ENCODE measurements around the gene SLC8A1. TPM values are rescaled to one million over a fixed set of nuclear protein-coding genes. Genes with fewer than 3 reads are reported as not detected.

SLC8A1 gene
- total RNA-seq, 1 donor from 2014 or later, result 5.7 TPM

- H3K27me3 Mint-ChIP-seq, result no peaks in the 10 kb centered on the region
- DNase-seq (ENCODE audit: low spot score, unreplicated experiment), result no peak
Observed at GRCh38 chr2:40428439-40428838, 23.5 kb downstream of the SLC8A1 start.

GRCh38 chr2:40421631-40422297 is 30.1 kb downstream of the SLC8A1 start:
- TF ChIP-seq CTCF (IDR thresholded peaks at IDR 0.05; ENCODE audit: unreplicated experiment), result no peak
- Mint-ChIP-seq H3K27me3 (no peaks in the 10 kb centered on the region), H3K4me1 (ENCODE audit: low read depth) (no peaks in the 10 kb centered on the region), H3K9me3 (ENCODE audit: low read depth) (no peaks in the 10 kb centered on the region), H3K36me3 (ENCODE audit: insufficient read depth) (no peaks in the 10 kb centered on the region), H3K4me3 (ENCODE audit: low read depth) (no peak overlapping the region), H3K27ac (no peak overlapping the region)
- DNase-seq (ENCODE audit: low spot score, unreplicated experiment), result no peak

More at GRCh38 chr2:40428439-40428838, 23.5 kb downstream of the SLC8A1 start:
- Mint-ChIP-seq H3K4me3 (ENCODE audit: low read depth) (no peak overlapping the region), H3K9me3 (ENCODE audit: low read depth) (no peaks in the 10 kb centered on the region), H3K4me1 (ENCODE audit: low read depth) (no peaks in the 10 kb centered on the region), H3K36me3 (ENCODE audit: insufficient read depth) (no peaks in the 10 kb centered on the region), H3K27ac (no peak overlapping the region)
- TF ChIP-seq CTCF (IDR thresholded peaks at IDR 0.05; ENCODE audit: unreplicated experiment), result no peak

GRCh38 chr2:40420478-40420877 is 31.4 kb downstream of the SLC8A1 start:
- no peaks in the 10 kb centered on the region for H3K9me3 Mint-ChIP-seq (ENCODE audit: low read depth)
- no peaks in the 10 kb centered on the region for H3K4me1 Mint-ChIP-seq (ENCODE audit: low read depth)
- H3K27ac Mint-ChIP-seq, result no peak overlapping the region
- TF ChIP-seq CTCF (IDR thresholded peaks at IDR 0.05; ENCODE audit: unreplicated experiment), result no peak
- no peaks in the 10 kb centered on the region for H3K27me3 Mint-ChIP-seq
- no peak overlapping the region for H3K4me3 Mint-ChIP-seq (ENCODE audit: low read depth)
- DNase-seq (ENCODE audit: low spot score, unreplicated experiment), result no peak
- H3K36me3 Mint-ChIP-seq (ENCODE audit: insufficient read depth), result no peaks in the 10 kb centered on the region

- no peak for TF ChIP-seq CTCF (IDR thresholded peaks at IDR 0.05; ENCODE audit: unreplicated experiment)
- no peaks in the 10 kb centered on the region for H3K9me3 Mint-ChIP-seq (ENCODE audit: low read depth)
- H3K4me3 Mint-ChIP-seq (ENCODE audit: low read depth), result no peak overlapping the region
- no peaks in the 10 kb centered on the region for H3K4me1 Mint-ChIP-seq (ENCODE audit: low read depth)
- no peak overlapping the region for H3K27ac Mint-ChIP-seq
- no peaks in the 10 kb centered on the region for H3K27me3 Mint-ChIP-seq
- H3K36me3 Mint-ChIP-seq (ENCODE audit: insufficient read depth), result no peaks in the 10 kb centered on the region
- DNase-seq (ENCODE audit: low spot score, unreplicated experiment), result no peak
Observed at GRCh38 chr2:40419364-40419762, 32.5 kb downstream of the SLC8A1 start.

GRCh38 chr2:40418614-40419363 is 33.1 kb downstream of the SLC8A1 start:
- H3K4me1 Mint-ChIP-seq (ENCODE audit: low read depth), result no peaks in the 10 kb centered on the region

More at GRCh38 chr2:40418614-40419363, 33.1 kb downstream of the SLC8A1 start:
- no peak overlapping the region for H3K4me3 Mint-ChIP-seq (ENCODE audit: low read depth)
- no peak for TF ChIP-seq CTCF (IDR thresholded peaks at IDR 0.05; ENCODE audit: unreplicated experiment)
- no peaks in the 10 kb centered on the region for H3K9me3 Mint-ChIP-seq (ENCODE audit: low read depth)
- H3K27me3 Mint-ChIP-seq, result no peaks in the 10 kb centered on the region
- DNase-seq (ENCODE audit: low spot score, unreplicated experiment), result no peak
- H3K27ac Mint-ChIP-seq, result no peak overlapping the region
- no peaks in the 10 kb centered on the region for H3K36me3 Mint-ChIP-seq (ENCODE audit: insufficient read depth)

All from progenitor cell of endocrine pancreas (in vitro differentiated cells).